Kasumi-1 (cell line): ENCODE data around the gene SLIT1.

Experiments used
- DNase-seq, 2 experiments: peaks; one replicate each; lab custom pipeline; 2025; lab: John Stamatoyannopoulos, UW

The SLIT1 gene

DNA sequence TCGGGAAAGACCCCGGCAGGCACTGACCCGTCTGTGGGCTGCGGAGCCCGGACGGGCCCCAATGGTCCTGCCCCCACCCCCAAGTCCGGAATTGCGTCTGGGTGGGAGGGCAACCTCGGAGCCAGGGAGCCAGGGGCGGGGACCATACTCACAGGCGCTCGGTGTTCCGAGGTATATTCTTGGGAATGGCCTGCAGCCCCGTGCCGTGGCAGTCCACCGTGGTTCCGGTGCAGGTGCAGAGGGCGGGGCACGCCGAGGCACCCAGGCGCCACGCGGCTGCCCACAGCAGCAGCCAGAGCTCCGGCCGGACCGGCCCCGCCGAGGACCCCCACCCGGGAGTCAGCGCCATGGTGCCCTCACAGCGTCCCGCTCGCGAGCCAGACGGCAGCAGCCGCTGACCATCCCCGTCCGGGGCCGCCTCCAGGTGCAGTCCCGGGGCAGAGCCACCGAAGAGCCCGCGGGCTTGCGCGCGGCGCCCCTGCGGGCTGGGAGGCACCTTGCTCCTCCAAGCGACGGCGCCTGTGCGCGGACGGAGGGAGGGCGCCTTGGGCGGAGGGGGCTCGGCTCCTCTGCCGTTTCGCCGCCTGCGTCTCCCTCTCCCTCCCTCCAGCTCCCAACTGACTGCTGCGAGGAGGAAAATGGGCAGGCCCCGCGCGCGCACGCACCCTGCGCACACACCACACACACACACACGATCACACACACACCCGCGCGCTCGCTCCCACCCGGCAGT is at the start of gene SLIT1:
TSS of gene SLIT1 (minus strand) at position 634 of the 733 bp plus-strand sequence. CDS start at position 349, 285 bp downstream.
- peak in 1 of 2 experiments; percentile 22 for DNase-seq

DNA sequence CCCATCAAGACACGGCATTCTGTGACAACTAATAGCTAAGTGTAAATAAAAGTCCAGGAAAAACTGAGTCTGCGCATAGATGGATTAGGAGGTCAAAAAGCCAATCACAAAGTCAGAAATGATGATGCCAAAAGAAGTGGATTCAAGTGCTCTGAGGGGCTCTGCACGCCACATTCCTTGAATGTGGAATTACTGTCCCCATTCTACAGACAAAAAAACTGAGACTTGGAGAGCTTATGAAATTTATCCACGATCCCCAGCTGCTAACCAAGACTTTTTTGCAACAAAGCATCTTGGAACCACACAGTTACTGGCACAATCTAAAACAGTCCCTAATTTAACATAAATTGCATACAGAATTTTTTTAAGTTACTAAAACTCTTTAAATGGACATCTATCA is 49.6 kb upstream of the SLIT1 start:
- no peak for DNase-seq

DNA sequence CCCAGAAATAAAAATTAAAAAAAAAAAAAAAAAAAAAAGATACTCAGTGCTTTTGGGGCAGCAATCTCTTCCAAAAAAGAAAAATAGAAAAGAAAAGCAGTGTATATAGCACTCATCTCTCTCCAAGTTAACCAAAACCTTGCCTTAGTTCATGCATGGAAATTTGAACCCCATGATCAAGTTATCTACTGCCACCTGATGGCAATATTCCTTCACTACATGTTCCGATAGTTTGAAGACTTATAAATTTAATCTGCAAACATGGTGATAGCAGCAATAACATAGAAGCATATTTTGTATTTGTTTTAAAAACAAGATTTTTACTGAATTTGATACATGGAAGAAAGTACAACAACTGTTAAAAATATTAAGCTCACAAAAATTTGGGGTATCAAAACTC is 48.6 kb upstream of the SLIT1 start:
- DNase-seq = peak; percentile 77 to 81

DNA sequence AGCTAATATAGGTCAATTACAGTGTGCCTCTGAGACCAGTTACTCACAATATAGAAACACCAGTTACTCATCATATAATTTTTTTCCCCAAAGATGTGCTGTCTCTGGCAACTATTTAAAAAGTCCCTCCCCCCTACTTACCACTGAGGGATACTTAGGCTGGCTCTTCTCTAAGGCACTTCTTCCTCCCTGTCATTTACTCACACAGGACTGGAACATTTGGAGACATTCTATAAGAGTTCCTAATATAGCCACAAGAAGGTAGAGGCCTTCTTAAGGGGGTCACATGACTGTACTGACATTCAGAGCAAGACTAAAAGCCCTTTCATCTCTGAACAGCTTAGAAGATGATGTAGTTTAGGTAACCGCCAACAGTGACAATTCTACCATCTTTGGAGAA is 44.4 kb upstream of the SLIT1 start:
- DNase-seq = peak in 1 of 2 experiments; percentile 11

DNA sequence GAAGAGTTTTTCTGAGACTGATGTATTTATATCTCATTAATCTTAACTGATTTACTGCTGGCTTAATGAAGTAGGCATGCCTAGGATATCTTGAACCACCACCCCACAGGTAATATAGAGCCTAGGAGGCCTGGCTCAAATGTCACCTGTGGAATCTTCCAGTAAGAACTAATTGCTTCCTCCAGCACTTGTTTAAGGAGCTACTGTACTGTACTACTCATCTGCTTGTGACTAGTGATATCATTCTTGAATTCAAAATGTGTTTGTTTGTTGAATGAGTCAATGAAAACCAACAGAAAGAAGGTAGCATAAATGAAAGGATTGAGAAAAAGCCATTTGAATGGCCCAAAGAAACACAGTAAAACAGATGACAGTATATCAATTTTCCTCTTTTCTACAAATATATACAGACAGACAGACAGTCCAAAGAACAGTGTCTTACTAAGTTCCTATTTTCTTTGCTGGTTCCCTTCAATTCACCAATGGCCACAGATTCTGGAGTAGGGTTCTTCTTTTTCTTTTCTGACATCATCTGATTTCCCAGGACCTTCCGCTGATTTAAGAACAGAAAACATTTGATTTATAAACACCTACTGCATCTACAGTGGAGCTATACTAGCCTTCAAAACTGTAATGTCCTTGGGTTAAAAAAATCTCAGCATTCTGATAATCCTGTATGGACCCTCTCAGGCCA is 43.7 kb upstream of the SLIT1 start:
- DNase-seq = no peak

DNA sequence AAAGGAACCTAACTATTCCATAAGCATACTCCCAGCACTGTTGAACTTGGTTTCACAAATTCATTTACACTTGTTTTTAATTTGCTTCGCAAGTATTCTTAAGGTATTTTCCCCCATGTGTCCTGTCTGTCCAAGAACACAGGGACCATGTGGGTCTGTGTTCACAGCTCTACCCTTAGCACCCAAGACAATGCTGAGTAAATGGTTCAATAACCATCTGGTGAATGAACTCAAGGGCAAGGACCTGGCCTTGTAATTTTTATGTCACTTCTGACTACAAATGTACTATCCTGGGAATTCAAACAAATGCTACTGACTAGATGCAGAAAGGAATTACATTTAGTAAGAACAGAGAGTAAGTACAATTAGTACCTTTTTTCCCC is 43.0 kb upstream of the SLIT1 start:
- no peak for DNase-seq

DNA sequence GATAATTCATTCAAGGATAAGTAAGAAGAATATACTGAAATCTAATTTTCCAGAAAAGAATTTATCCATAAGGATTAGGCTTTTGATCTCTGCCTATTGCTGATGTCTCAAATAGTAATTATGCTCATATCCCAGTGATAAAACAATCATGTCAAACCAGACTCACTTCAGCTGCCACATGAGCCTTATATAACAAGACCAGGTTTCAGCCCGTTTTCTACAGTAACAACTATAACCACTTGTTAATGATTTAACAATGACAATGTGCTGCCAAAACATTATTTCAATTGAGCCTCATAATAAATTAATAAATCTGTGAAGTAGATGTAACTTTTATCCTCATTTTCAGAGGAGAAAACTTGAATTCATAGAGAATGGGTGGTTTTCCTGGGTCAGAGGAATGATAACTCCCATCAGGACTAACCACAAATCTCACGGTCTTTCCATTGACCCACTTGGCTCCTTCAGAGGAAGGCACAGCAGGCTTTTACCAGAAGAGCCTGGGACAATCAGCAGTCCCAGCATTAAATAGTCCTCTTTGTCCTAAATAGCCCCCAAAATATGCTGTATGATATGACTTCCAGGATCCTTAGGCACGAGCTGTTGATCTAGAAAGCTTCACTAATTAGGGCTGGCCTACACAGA is 42.5 kb upstream of the SLIT1 start:
- no peak for DNase-seq

DNA sequence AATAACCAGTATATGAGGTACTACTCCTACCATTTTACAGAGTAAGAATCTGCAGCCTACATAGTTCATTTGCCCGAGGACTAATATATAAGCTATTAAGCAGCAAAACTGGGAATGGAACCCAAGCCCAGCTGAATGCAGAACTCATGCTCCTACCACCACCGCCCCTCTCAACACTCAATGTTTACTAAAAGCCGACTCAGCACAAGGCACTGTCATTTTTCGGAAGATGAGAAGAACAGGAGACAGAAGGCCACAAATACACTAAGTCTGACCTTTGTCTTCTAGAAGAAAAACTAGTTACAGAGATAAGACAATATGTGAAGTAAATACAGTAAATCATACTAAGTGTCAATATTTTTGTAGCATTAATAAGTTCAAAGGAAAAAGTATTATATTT is 40.6 kb upstream of the SLIT1 start:
- no peak for DNase-seq

DNA sequence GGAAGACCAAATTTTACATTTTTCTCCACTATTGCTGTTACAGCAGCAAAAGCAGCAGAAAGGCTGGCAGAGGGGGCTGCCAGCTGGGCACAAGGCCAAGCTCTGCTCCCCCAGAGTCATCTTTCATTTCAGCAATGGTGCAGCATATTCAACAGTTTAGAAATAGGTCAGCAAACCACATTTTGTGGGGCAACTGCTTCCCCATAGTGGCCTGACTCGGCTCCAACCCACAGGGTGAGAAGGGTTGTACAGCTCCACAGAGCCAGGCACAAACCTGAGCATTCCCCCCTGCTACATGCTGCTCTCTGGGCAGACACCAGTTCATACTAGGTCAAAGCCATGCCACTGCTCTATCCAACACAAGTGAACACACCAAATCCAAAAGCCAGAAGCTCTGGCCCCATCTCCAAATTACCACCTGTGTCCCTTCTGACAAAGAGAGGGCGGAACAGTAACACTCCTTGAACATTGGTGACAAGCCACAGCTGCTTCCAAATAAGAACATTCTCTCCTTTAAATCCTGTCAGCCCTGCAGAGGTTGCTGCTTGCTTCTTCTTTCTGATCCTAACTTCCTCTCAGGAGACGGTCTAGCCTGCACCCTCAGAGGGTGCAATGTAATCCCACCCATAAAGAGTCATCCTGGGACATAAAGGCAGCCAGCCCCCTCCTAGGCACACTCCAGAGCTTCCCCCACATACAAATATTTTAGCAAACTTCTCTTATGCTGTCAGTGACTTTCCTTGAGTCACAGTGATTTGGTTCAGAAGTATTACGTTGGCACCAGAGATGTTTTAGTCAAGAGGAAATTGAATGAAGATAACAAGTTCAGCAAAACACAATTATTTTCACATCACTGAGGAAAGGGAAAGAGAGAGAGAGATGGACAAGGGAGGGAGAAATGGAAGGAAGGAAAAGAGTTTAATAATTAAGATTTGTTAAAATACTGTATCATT is 39.0 kb upstream of the SLIT1 start:
- DNase-seq = peak; percentile 38 to 39

DNA sequence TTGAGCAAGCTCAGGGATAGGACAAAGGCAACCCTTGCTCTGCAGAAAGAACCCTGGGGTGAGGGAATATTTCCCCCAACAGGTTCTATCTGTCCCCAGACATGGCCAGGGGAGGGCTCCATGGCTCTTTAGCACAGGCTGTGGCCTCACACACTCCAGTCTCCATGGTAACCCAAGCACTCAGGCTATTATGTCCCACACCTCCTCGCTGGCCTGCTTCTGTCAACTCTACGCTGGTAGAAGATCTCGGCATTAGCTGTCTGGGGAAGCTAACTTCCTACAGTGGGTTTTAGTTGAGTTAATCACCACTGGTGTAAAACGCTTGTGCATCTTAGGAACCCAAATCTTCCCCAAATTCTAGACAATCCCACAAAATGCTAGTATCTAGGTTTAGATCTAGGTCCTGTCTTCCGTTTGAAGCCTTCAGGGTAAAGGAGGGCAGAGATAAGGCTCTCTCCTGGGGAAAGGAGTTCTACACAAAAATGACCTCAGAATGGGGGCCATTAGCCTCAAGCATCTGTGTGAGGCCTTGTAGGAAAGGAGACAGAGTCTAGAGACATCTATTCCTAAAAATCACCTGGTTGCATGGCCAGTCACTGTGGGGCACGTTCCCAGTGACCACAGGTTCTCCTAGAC is 36.7 kb upstream of the SLIT1 start:
- no peak for DNase-seq

DNA sequence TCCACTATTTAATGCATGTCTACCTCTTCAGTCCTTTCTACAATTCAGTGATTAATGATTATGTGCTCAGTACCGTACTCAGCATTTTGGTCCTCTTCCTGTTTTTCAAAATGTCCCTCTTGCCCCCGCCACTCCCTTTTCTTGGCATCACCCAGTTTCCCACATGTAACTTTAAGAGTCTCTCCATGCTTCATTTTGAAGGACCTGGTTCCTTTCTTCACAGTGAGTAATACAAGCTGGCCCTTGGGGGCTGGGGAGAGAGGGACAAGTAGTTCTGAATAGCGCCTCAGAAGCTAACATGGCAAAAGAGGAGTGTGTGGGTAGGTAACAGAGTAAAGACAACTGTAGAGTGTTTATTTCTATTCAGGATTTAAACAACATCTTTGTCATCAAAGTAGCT is 34.6 kb upstream of the SLIT1 start:
- DNase-seq = no peak

DNA sequence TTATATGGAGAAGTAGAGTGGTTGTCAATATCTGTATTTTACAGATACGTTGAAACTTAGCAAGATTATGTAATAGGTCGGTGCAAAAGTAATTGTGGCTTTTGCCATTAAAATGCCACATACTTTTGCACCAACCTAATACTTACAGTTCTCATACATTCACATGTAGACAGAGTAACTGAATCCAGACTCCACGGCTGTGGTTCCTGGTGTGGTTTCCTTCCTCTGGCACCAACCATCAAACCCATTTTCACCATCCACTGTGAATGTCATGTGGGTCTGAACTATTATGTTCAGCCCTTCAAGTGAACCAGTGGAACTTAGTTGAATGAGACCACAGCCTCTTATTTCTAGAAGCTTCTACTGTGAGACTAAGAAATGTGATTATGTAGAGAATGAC is 31.5 kb upstream of the SLIT1 start:
- DNase-seq = peak; percentile 46 to 73

DNA sequence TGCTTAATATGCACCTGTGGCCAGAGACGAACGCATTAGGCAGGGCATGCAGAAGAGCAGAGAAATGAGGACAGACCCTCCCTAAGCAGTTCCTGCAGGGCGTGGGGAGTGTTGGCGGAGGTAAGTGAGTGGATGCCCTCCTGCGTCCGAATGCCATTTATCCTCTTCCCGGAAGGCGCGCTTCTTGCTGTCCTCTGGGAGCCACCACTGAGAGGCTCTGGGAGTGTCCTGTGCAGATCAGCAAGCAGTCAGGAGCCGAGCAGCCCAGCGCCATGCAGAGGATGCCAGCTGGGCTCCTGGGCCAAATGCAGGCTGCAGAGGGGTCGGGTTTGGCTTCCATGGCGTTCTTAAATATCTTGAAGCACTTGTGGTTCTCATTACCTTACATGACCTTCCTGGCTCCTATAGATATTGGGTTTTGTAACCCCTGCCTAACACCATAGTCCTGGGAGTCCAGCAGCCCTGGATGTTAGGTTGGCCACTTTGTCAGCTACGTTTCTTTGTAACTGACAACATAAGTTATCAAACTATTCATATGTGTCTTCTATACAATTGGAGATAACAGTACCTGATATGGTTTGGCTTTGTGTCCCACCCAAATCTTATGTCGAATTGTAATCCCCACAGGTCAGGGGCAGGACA is 30.0 kb upstream of the SLIT1 start:
- DNase-seq = no peak

DNA sequence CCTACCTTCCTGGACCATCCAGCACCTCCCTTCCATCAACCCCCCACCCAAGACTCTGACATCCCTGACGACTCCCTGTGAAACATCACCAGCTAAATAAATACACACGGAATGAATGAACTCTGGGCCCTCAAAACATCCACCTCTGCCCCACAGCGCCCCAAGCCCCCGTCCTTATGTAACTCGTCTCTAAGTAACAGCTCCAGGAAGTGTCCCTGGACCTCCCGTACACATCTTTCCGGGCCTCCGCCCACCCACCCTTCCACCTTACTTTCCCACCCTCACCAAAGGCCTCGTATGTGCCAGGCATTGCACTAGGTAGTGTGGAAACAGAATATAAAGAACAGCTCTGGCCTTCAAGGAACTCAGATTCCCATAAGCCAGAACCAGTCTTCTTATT is 27.7 kb upstream of the SLIT1 start:
- no peak for DNase-seq

DNA sequence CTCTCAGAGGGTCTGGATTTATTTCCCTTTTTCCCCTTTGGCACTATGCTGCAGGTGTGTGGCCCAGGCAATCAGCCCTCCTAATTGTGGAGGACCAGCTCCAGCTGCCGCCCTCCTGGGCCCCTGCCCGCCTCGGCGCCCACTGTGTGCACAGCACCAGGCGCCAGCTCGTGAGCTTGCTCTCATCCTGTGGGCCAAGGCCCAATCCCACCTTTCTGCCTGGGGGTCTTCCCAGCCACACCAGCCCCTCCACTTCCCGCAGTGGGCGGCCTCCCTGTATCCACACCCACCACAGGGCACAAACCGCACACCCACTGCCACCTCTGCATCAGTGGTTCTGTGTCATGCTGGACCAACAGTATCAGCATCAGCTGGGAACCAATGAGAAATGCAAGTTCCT is 25.5 kb upstream of the SLIT1 start:
- no peak for DNase-seq

DNA sequence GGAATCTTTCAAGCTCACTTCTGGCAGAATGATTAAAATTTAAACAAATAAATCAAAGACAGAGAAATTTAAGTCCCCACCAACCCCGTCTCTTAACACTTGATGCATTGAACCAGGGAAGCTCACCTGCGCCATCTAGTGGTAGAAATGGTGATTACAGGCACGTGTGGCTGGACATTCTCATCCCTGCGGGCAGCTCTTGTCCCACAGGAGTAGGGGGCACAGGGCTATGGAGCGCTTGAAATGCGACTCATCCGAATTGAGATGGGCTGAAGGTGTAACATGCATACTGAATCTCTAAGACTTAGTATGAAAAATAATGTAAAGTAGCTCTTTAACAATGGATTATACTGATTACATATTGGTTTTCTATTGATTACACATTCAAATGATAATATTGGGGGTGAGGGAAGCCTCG is 24.8 kb upstream of the SLIT1 start:
- DNase-seq = peak; percentile 80 to 83

DNA sequence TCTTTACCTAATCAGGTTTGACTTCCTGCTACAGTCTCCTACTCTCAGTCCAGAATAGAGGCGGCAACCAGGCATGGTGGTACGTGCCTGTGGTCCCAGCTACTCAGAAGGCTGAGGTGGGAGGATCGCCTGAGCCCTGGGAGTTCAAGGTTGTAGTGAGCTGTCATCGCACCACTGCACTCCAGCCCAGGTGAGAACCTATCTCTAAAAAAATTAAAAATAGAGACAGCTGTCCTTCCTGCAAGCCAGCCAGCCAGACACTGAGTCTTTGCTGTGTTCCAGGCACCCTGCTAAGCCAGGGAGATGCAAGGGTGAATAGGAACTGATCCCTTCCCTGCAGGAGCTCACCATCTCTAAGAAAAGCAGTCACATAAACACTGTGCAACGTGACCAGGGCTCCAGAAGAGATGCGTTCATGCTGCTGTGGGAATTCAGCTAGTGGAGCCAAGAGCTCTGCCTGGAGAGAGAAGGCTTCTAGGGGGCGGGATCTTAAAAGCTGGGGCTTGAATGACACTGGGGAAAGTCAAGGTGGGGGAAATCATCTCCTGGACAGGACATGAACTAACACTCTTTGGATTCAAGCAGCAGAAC is 22.1 kb upstream of the SLIT1 start:
- no peak for DNase-seq

DNA sequence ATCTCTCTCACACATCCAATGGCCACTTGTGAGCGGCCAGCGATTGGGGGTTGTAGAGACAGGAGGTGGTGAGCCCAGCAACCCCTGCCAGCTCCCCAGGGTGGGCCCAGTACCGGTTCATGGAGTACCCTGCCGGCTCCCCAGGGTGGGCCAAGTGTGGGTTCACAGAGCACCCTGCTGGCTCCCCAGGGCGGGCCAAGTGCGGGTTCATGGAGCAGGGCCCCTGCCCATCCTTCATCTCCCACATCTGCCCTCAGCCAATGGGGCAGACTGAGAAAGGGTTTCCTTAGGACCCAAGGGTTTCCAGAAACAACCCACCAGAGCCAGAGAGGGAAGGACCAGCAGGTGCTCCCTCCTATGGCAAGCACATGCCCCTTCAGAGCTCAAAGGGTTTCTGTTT is 21.4 kb upstream of the SLIT1 start:
- DNase-seq = no peak

DNA sequence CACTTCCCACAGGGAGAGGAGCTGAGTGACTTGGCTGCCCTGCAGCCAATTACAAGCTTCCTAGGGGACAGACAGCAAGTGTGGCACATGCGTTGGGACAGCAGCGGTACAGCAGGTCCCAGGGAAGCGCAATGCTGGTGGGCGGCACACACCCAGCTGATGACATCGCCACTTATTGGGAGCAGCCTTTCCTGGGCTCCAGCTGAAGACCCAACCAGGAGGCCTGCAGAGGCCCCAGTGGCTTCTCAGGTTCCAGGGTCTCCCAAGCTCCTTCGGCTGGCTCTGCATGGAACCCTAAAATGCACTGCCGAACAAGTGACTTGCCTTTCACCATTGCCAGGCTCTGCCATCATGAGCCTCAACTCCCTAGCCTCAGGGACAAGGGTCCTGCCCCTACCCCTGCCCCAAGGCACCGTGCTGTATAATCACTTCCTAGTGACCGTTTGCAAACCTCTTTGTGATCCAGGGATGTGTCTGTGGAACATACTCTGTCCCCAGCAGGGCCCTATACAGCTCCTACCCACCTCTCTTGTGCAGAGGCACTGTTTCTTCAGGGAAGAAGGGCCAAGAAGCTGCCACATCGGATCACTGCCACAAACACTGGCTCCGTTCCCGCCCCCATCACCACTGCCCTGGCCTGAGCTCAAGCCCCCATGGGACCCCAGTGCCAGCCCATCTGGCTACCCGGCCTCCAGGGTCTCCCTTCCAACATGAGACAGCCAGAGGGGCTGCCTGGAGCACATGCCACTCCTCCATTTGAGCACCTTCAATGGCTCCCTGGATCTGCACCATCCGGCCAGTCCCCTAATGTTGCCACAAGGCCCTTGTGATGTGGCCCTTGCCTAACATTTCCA is 19.3 kb upstream of the SLIT1 start:
- no peak for DNase-seq

DNA sequence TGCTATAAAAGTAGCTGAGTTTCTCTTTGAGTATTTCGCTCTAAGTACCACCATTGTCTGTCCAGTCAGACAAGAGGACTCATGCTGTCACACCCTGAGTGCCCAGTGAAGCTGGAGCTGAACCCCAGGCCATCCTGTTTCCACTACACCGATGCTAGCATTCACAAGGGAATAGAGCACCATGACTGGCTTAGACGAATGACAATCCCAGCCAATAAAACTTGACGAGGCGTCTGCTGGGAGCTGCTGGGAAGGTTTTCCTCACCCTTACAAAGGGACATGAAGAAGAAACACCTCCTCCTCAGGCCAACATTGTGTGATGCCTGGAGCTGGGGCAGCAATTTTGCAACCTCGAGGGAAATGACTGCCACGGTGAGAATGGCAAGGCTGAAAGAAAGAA is 17.5 kb upstream of the SLIT1 start:
- no peak for DNase-seq
